H1 (cell line): ENCODE data around the gene PNLIP. TPM values are rescaled to one million over a fixed set of nuclear protein-coding genes. Genes with fewer than 3 reads are reported as not detected.

Experiments
- CTCF ChIA-PET: fragments of 300-600 bp; sonication (Branson Sonifier 250); formaldehyde crosslinking; loops from one replicate; lab custom pipeline; 2021; ENCODE audit not compliant: partially characterized antibody; lab: Charles Lee
- POLR2A ChIA-PET: fragments of 300-600 bp; sonication (Branson Sonifier 250); formaldehyde crosslinking; loops from one replicate; lab custom pipeline; 2021; ENCODE audit warnings: inconsistent platforms; ENCODE audit not compliant: partially characterized antibody; lab: Charles Lee
- DNase-seq, 2 experiments: peaks; one replicate each; pipeline versions ENCODE4 v3.0.0 to v3.0.0-alpha.2; 2010 to 2022; ENCODE audit warnings: low spot score in 2 of 2, low read depth in 1 of 2, mixed read lengths in 1 of 2
- FAIRE-seq: peaks from 2 replicates; lab custom pipeline; 2011; peaks lifted over from hg19 to GRCh38; lab: Jason Lieb, UNC
- H2AFZ ChIP-seq: 2 replicates; pipeline ENCODE4 v1.8.1; 2012; ENCODE audit warnings: low read length, inconsistent platforms
- H2AK5ac ChIP-seq: 2 replicates; pipeline ENCODE4 v1.6.1; 2013; ENCODE audit warnings: low read depth, low read length
- H2BK120ac ChIP-seq: replicated peaks from 2 replicates; pipeline ENCODE3; 2013; ENCODE audit warnings: low read depth, low read length, inconsistent platforms
- H2BK12ac ChIP-seq: 2 replicates; pipeline ENCODE4 v1.6.1; 2013; ENCODE audit warnings: low read depth, low read length
- H2BK15ac ChIP-seq: 2 replicates; pipeline ENCODE4 v1.6.1; 2013; ENCODE audit warnings: low read length
- H2BK20ac ChIP-seq: 2 replicates; pipeline ENCODE4 v1.6.1; 2013; ENCODE audit warnings: low read length
- H2BK5ac ChIP-seq: 2 replicates; pipeline ENCODE4 v1.6.1; 2013; ENCODE audit warnings: low read depth, low read length
- H3K14ac ChIP-seq: 2 replicates; pipeline ENCODE4 v1.6.1; 2013; ENCODE audit warnings: inconsistent platforms; ENCODE audit not compliant: insufficient read length
- H3K18ac ChIP-seq: 2 replicates; pipeline ENCODE4 v1.6.1; 2013; ENCODE audit warnings: low read length; ENCODE audit errors: extremely low read depth
- H3K23ac ChIP-seq: 2 replicates; pipeline ENCODE4 v1.6.1; 2013; ENCODE audit warnings: inconsistent platforms; ENCODE audit not compliant: insufficient read length
- H3K23me2 ChIP-seq: 2 replicates; pipeline ENCODE4 v1.6.1; 2013; ENCODE audit warnings: low read depth, low read length
- H3K27ac ChIP-seq: 2 replicates; pipeline ENCODE4 v1.6.1; 2011; ENCODE audit warnings: low read depth, low read length, inconsistent platforms
- H3K27me3 ChIP-seq, 4 experiments: replicated peaks in 1 of 4; 1 replicate in 1 of 4; 2 replicates in 3 of 4; pipeline versions ENCODE4 v1.6.1 to v1.8.1; 2011 to 2013; ENCODE audit warnings: low read length in 3 of 4, mild to moderate bottlenecking in 3 of 4, inconsistent platforms in 2 of 4, mixed read lengths in 2 of 4, moderate library complexity in 1 of 4; ENCODE audit not compliant: control insufficient read depth in 3 of 4, insufficient read depth in 3 of 4; ENCODE audit errors: extremely low read depth in 1 of 4
- H3K36me3 ChIP-seq, 4 experiments: 2 replicates each; pipeline versions ENCODE4 v1.6.1 to v1.8.1; 2011 to 2013; ENCODE audit warnings: mild to moderate bottlenecking in 4 of 4, low read length in 3 of 4, moderate library complexity in 2 of 4, control low read depth in 1 of 4, inconsistent platforms in 1 of 4; ENCODE audit not compliant: insufficient read depth in 4 of 4, control insufficient read depth in 2 of 4
- H3K4ac ChIP-seq: replicated peaks from 2 replicates; pipeline ENCODE3; 2013; ENCODE audit warnings: low read length, low read depth, mixed read lengths, inconsistent platforms; ENCODE audit not compliant: insufficient read length
- H3K4me1 ChIP-seq, 4 experiments: replicated peaks in 1 of 4; 1 replicate in 1 of 4; 2 replicates in 3 of 4; pipeline versions ENCODE4 v1.6.1 to v1.8.1; 2011 to 2013; ENCODE audit warnings: low read length in 3 of 4, inconsistent platforms in 2 of 4, mixed read lengths in 1 of 4; ENCODE audit not compliant: insufficient read depth in 4 of 4, control insufficient read depth in 3 of 4
- H3K4me2 ChIP-seq, 2 experiments: 2 replicates each; pipeline versions ENCODE4 v1.6.1 to v1.8.1; 2011 to 2013; ENCODE audit warnings: low read depth in 2 of 2, low read length in 2 of 2, control low read depth in 1 of 2, inconsistent platforms in 1 of 2, mild to moderate bottlenecking in 1 of 2; ENCODE audit not compliant: insufficient read depth in 1 of 2
- H3K4me3 ChIP-seq, 4 experiments: fragments of 200-600, 300-600 bp in 1 of 4; sonication (generic), shearing (Covaris generic), sonication (Bioruptor Twin) in 1 of 4; 2 replicates each; pipeline versions ENCODE4 v1.5.1 to v1.8.1; 2011 to 2016; ENCODE audit warnings: low read length in 4 of 4, low read depth in 3 of 4, control low read depth in 2 of 4, inconsistent platforms in 2 of 4, mild to moderate bottlenecking in 2 of 4, mixed read lengths in 1 of 4, moderate library complexity in 1 of 4; ENCODE audit not compliant: insufficient read depth in 2 of 4; ENCODE audit errors: extremely low read depth in 1 of 4
- H3K56ac ChIP-seq: replicated peaks from 2 replicates; pipeline ENCODE3; 2013; ENCODE audit warnings: low read depth, mild to moderate bottlenecking, mixed read lengths, low read length, inconsistent platforms; ENCODE audit not compliant: insufficient read length
- H3K79me1 ChIP-seq: 2 replicates; pipeline ENCODE4 v1.6.1; 2013; ENCODE audit warnings: low read depth, low read length, control low read depth
- H3K79me2 ChIP-seq, 2 experiments: 2 replicates each; pipeline versions ENCODE4 v1.6.1 to v1.8.1; 2012 to 2013; ENCODE audit warnings: low read length in 2 of 2, mild to moderate bottlenecking in 2 of 2, inconsistent platforms in 1 of 2; ENCODE audit not compliant: insufficient read depth in 2 of 2, control insufficient read depth in 1 of 2
- H3K9ac ChIP-seq, 4 experiments: replicated peaks in 1 of 4; 1 replicate in 1 of 4; 2 replicates in 3 of 4; pipeline versions ENCODE4 v1.6.1 to v1.8.1; 2011 to 2013; ENCODE audit warnings: low read depth in 3 of 4, low read length in 3 of 4, control low read depth in 2 of 4, mild to moderate bottlenecking in 2 of 4, moderate library complexity in 2 of 4, inconsistent platforms in 1 of 4; ENCODE audit errors: extremely low read depth in 1 of 4
- H3K9me3 ChIP-seq, 2 experiments: 2 replicates each; pipeline versions ENCODE4 v1.6.1 to v1.8.1; 2012 to 2013; ENCODE audit warnings: mild to moderate bottlenecking in 2 of 2, moderate library complexity in 2 of 2, control low read depth in 1 of 2, inconsistent platforms in 1 of 2, low read depth in 1 of 2, low read length in 1 of 2, mixed read lengths in 1 of 2; ENCODE audit not compliant: insufficient read depth in 2 of 2
- H4K20me1 ChIP-seq, 2 experiments: replicated peaks in 1 of 2; 2 replicates each; pipeline versions ENCODE3 to v1.8.1; 2011 to 2013; ENCODE audit warnings: inconsistent platforms in 2 of 2, low read length in 2 of 2, mild to moderate bottlenecking in 1 of 2; ENCODE audit not compliant: insufficient read depth in 2 of 2, control insufficient read depth in 1 of 2
- H4K5ac ChIP-seq: 2 replicates; pipeline ENCODE4 v1.6.1; 2013; ENCODE audit warnings: low read length, low read depth, mixed read lengths, inconsistent platforms; ENCODE audit not compliant: insufficient read length
- H4K8ac ChIP-seq: 2 replicates; pipeline ENCODE4 v1.8.0; 2013; ENCODE audit warnings: mild to moderate bottlenecking, moderate library complexity, low read length, inconsistent platforms; ENCODE audit not compliant: insufficient read depth; ENCODE audit errors: extremely low read depth
- H4K91ac ChIP-seq: replicated peaks from 2 replicates; pipeline ENCODE3; 2013; ENCODE audit warnings: low read length, mixed read lengths, inconsistent platforms; ENCODE audit not compliant: insufficient read length
- MAX ChIP-seq: IDR thresholded peaks from 2 replicates; pipeline ENCODE4 v1.6.1; 2012; ENCODE audit warnings: inconsistent platforms
- RXRA ChIP-seq: IDR thresholded peaks from 2 replicates; pipeline ENCODE4 v1.6.1; 2011; ENCODE audit warnings: low read depth, mild to moderate bottlenecking, low read length, moderate library complexity; ENCODE audit not compliant: insufficient read depth
- USF2 ChIP-seq: IDR thresholded peaks from 2 replicates; pipeline ENCODE4 v1.6.1; 2011; ENCODE audit warnings: low read length, improper control_type of control experiment
- WGBS, 2 experiments: shearing (Covaris generic) in 1 of 2; methylation state at CpG; one replicate each; pipeline versions ENCODE4 v1.1.6 to v1.1.7; 2013 to 2015; ENCODE audit warnings: low lambda C conversion rate in 2 of 2, mixed read lengths in 2 of 2, inconsistent platforms in 1 of 2, low coverage in 1 of 2, missing lambda C conversion rate in 1 of 2; ENCODE audit not compliant: insufficient replicate concordance in 2 of 2, insufficient coverage in 1 of 2, insufficient read length in 1 of 2; ENCODE audit errors: extremely low coverage in 1 of 2, missing lambda C conversion rate in 1 of 2; 5-methylcytosine and 5-hydroxymethylcytosine counted together
- polyA plus RNA-seq, 7 experiments: library from polyadenylated mRNA; depleted of rRNA in 3 of 7; stranded (reverse) in 5 of 7; unstranded in 2 of 7; fragments of >200 nt in 5 of 7; fragments of 200-250 nt in 2 of 7; gene quantifications; 1 replicate in 5 of 7; 2 replicates in 1 of 7; 4 replicates in 1 of 7; pipeline versions ENCODE4 v1.2.1 to v1.2.3, GENCODE V29; 2011 to 2013; ENCODE audit warnings: missing spikeins in 2 of 7, mixed read lengths in 2 of 7
- total RNA-seq: library from RNA; stranded (reverse); fragmentation: NEBNext Ultra II Directional; extraction: Animal tissue kit (Norgen Biotek cat#: 25700); gene quantifications from 2 replicates; pipeline ENCODE4 v1.2.1, GENCODE V29; 2021

The PNLIP gene
- total and polyA plus RNA-seq, 2 of the 8 experiments (the other 6 are each of a cell fraction or from before 2014, with no cell fraction given), result not detected

GRCh38 chr10:116522803-116523381 lies 22.8 kb upstream of the PNLIP start:
- H3K56ac ChIP-seq, result no peak overlapping the region
- 95% methylated on average over 8 of the region's 8 CpGs; no CpG with 5 or more reads in 1 of the 2 experiments for WGBS, 2 experiments
- no peaks in the 10 kb centered on the region for H3K27me3 ChIP-seq
- no peak overlapping the region for H3K4me2 ChIP-seq
- no peak overlapping the region for H4K5ac ChIP-seq
- H2BK15ac ChIP-seq, result no peak overlapping the region
- POLR2A ChIA-PET, result no interaction called here
- H4K8ac ChIP-seq, result no peak overlapping the region
- H4K91ac ChIP-seq, result no peak overlapping the region
- no peaks in the 10 kb centered on the region; a peak in 1 of 7 replicates for H3K4me1 ChIP-seq
- no peaks in the 10 kb centered on the region for H3K9me3 ChIP-seq
- H4K20me1 ChIP-seq, result no peaks in the 10 kb centered on the region
- H3K36me3 ChIP-seq, result no peaks in the 10 kb centered on the region
- no peak overlapping the region for H2BK20ac ChIP-seq
- no peak overlapping the region for H2BK12ac ChIP-seq
- H3K27ac ChIP-seq, result no peak overlapping the region
- peak overlapping the region; percentile 26; the same call in 1 of the 2 replicates for H2AFZ ChIP-seq
- no peak overlapping the region for H3K4ac ChIP-seq
- H2AK5ac ChIP-seq, result no peak overlapping the region
- TF ChIP-seq RXRA (no peak), MAX (no peak), USF2 (no peak)
- DNase-seq (no peak), FAIRE-seq (no peak)
- H3K4me3 ChIP-seq, result no peak overlapping the region
- no peak overlapping the region for H3K9ac ChIP-seq
- H3K14ac ChIP-seq, result no peak overlapping the region
- no peak overlapping the region for H2BK5ac ChIP-seq
- no peak overlapping the region for H2BK120ac ChIP-seq
- H3K79me2 ChIP-seq, result no peaks in the 10 kb centered on the region
- no peaks in the 10 kb centered on the region for H3K79me1 ChIP-seq
- CTCF ChIA-PET, result interaction anchor here (0.7 to 2.7 kb wide), 14 partner anchors 9 to 1079 kb away, joined by 3 to 14 read pairs (median 6); partner anchors contain the start of gene PNLIP
- H3K23me2 ChIP-seq, result no peaks in the 10 kb centered on the region
- H3K23ac ChIP-seq, result no peak overlapping the region
- H3K18ac ChIP-seq, result no peak overlapping the region
